Endothelial cell (in vitro differentiated cells): ENCODE measurements around the gene DEAF1. TPM values are rescaled to one million over a fixed set of nuclear protein-coding genes. Genes with fewer than 3 reads are reported as not detected.

Experiments used
- DNase-seq: peaks from one replicate; pipeline ENCODE4 v3.0.0; 2021; ENCODE audit warnings: low spot score
- H3K27ac Mint-ChIP-seq: one replicate; pipeline ENCODE4 v1.8.0; 2021; ENCODE audit warnings: mixed read lengths, inconsistent platforms; ENCODE audit not compliant: unreplicated experiment
- H3K27me3 Mint-ChIP-seq: one replicate; pipeline ENCODE4 v1.8.0; 2021; ENCODE audit warnings: mild to moderate bottlenecking, moderate library complexity, mixed read lengths, inconsistent platforms; ENCODE audit not compliant: unreplicated experiment
- H3K36me3 Mint-ChIP-seq: one replicate; pipeline ENCODE4 v1.8.0; 2021; ENCODE audit warnings: mild to moderate bottlenecking, low read depth, mixed read lengths, inconsistent platforms; ENCODE audit not compliant: unreplicated experiment
- H3K4me1 Mint-ChIP-seq: one replicate; pipeline ENCODE4 v1.8.0; 2021; ENCODE audit warnings: mild to moderate bottlenecking, mixed read lengths, inconsistent platforms; ENCODE audit not compliant: unreplicated experiment
- H3K4me3 Mint-ChIP-seq: one replicate; pipeline ENCODE4 v1.8.0; 2021; ENCODE audit warnings: mild to moderate bottlenecking, mixed read lengths, inconsistent platforms; ENCODE audit not compliant: unreplicated experiment
- H3K9me3 Mint-ChIP-seq: one replicate; pipeline ENCODE4 v1.8.0; 2021; ENCODE audit warnings: mixed read lengths, inconsistent platforms; ENCODE audit not compliant: unreplicated experiment
- CTCF ChIP-seq: fragments of 200-600 bp; sonication (generic); IDR thresholded peaks from one replicate; pipeline ENCODE4 v1.5.0; 2021; ENCODE audit warnings: antibody characterized with exemption; ENCODE audit not compliant: unreplicated experiment
- total RNA-seq: library from RNA; stranded (reverse); fragmentation: NEBNext Ultra II Directional; extraction: Animal tissue kit (Norgen Biotek cat#: 25700); gene quantifications from one replicate; pipeline ENCODE4 v1.2.1, GENCODE V29; 2021; ENCODE audit not compliant: unreplicated experiment

Gene DEAF1
- total RNA-seq, 1 donor from 2014 or later: 118 TPM

GRCh38 chr11:614623-615503 lies 80.2 kb downstream of the DEAF1 start:
- Mint-ChIP-seq H3K9me3 (no peaks in the 10 kb centered on the region), H3K27me3 (peaks cover 25% of the 10 kb centered on the region), H3K36me3 (peaks cover 9% of the 10 kb centered on the region), H3K4me3 (peak overlapping the region; percentile 83), H3K4me1 (peaks cover 3% of the 10 kb centered on the region), H3K27ac (peak overlapping the region; percentile 42)
- no peak for DNase-seq
- TF ChIP-seq CTCF: no peak

GRCh38 chr11:614021-614622 lies 80.9 kb downstream of the DEAF1 start:
- H3K36me3 Mint-ChIP-seq: peaks cover 9% of the 10 kb centered on the region
- H3K27me3 Mint-ChIP-seq: peaks cover 23% of the 10 kb centered on the region
- peak overlapping the region; percentile 42 for H3K4me3 Mint-ChIP-seq
- no peak for TF ChIP-seq CTCF
- no peak for DNase-seq
- H3K27ac Mint-ChIP-seq: no peak overlapping the region
- peaks cover 3% of the 10 kb centered on the region for H3K4me1 Mint-ChIP-seq
- H3K9me3 Mint-ChIP-seq: no peaks in the 10 kb centered on the region

GRCh38 chr11:613369-613968 lies 81.6 kb downstream of the DEAF1 start:
- no peak overlapping the region for H3K27ac Mint-ChIP-seq
- H3K4me3 Mint-ChIP-seq: no peak overlapping the region
- no peaks in the 10 kb centered on the region for H3K9me3 Mint-ChIP-seq
- no peak for DNase-seq
- H3K4me1 Mint-ChIP-seq: peaks cover 3% of the 10 kb centered on the region
- peaks cover 23% of the 10 kb centered on the region for H3K27me3 Mint-ChIP-seq
- no peak for TF ChIP-seq CTCF
- peaks cover 9% of the 10 kb centered on the region for H3K36me3 Mint-ChIP-seq

- DNase-seq: no peak
- no peaks in the 10 kb centered on the region for H3K9me3 Mint-ChIP-seq
- peaks cover 20% of the 10 kb centered on the region for H3K27me3 Mint-ChIP-seq
- no peak overlapping the region for H3K4me3 Mint-ChIP-seq
- no peak overlapping the region for H3K27ac Mint-ChIP-seq
- no peak for TF ChIP-seq CTCF
- peaks cover 9% of the 10 kb centered on the region for H3K36me3 Mint-ChIP-seq
- peaks cover 3% of the 10 kb centered on the region for H3K4me1 Mint-ChIP-seq
Observed at GRCh38 chr11:612961-613300, 82.1 kb downstream of the DEAF1 start.
